ENCODE data around the gene SSH3.

SSH3 gene

DNA sequence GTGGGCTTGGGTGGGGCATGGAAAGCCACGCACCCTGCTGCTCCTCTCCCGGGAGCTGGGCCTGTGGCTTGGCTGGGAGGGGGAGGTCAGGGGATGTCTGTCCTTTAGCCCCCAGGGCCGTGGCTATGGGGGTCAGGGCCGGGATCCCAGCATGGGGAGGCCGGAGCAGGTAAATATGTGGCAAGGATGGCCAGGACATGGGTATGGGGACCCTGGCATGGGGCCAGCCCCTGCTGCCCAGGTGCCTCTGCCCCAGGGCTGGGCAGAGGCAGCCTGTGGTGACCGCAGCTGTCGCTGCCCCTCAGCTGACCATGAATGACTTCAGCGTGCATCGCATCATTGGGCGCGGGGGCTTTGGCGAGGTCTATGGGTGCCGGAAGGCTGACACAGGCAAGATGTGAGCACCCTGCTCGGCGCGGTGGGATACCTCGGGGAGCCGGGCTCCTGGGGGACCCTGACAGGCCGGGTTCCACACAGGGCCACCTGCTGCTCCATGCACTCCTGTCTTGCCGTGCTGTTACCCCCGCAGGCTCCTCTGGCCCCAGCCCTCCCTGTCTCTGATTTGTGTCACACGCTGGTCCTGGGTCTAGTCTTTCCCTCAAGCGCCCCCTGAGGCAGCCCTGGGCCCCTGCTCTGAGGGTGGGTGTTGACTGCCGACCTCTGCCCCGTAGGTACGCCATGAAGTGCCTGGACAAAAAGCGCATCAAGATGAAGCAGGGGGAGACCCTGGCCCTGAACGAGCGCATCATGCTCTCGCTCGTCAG lies 22.4 kb upstream of the SSH3 start:
- no peak for DNase-seq

DNA sequence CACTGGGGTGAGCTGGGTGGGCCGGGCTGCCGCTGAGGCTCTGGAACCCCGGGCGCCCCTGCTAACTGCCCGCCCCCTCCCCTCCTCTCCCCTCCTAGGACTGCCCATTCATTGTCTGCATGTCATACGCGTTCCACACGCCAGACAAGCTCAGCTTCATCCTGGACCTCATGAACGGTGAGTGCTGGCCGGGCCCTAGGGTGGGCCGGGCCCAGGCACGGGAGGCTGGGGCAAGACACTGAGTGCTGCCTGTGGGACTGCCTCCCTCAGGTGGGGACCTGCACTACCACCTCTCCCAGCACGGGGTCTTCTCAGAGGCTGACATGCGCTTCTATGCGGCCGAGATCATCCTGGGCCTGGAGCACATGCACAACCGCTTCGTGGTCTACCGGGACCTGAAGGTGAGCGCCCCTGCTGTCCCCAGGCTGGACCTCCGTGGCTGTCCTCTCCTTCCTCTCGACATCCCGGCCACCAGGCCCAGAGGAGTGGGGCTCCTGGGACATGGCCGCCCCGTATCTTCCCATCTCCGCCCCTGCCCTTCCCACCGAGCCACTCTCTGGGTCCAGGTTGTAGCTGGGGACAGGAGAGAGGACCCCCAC lies 21.7 kb upstream of the SSH3 start:
- no peak for DNase-seq

DNA sequence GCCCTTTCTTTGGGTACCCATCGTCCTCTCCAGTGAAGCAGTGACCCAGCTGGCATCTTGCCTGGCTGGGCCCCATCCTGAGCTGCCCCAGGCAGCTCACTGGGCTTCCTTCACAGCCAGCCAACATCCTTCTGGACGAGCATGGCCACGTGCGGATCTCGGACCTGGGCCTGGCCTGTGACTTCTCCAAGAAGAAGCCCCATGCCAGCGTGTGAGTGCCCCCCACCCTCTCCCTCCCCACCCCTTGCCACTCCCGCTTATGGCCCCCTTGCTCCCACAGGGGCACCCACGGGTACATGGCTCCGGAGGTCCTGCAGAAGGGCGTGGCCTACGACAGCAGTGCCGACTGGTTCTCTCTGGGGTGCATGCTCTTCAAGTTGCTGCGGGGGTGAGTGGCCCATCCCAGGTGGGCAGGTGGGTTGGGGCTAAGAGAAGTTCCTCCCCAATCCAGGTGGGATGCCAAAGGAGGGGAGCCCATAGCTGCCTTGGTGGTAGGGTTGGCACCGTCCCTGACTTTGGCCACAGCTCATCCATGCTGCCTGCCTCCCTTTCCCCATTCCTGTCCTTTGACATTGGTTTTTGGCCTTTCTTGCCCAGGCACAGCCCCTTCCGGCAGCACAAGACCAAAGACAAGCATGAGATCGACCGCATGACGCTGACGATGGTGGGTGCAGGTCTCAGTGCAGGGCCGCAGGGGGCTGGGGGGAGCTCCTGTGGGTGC lies 21.0 kb upstream of the SSH3 start:
- DNase-seq = no peak

DNA sequence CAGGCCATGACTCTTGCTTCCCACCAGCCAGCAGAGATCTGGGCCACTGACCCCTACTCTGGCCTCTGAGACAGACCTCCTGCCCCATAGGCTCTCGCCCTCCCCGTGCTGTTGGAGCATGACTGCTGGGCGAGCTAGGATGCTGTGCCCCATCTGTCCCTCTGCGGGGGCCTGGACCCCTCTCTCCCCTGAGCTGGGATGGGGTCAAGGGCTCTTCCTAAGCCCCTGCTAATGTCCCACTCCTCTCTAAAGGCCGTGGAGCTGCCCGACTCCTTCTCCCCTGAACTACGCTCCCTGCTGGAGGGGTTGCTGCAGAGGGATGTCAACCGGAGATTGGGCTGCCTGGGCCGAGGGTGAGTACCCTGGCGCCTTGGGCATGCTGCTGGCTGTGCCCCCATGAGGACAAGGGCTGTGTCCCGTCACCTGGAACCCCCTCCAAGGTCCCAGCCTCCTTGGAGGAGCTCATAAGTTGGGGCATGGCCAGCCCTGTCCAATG lies 20.4 kb upstream of the SSH3 start:
- DNase-seq = no peak

DNA sequence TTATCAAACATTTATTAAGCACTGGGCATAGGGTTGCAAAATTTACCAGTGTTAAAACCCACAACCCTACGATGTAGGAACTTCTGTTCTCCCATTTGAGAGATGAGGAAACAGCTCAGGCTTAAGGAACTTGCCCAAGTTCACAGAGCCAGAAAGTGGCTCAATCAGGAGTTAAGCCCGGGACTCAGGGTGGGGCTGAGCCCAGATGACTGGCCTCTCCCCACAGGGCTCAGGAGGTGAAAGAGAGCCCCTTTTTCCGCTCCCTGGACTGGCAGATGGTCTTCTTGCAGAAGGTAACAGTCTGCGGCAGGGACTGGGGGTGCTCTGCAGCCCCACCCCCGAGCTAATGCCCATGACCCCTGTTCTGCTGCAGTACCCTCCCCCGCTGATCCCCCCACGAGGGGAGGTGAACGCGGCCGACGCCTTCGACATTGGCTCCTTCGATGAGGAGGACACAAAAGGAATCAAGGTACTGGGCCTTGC lies 19.8 kb upstream of the SSH3 start:
- no peak for DNase-seq

DNA sequence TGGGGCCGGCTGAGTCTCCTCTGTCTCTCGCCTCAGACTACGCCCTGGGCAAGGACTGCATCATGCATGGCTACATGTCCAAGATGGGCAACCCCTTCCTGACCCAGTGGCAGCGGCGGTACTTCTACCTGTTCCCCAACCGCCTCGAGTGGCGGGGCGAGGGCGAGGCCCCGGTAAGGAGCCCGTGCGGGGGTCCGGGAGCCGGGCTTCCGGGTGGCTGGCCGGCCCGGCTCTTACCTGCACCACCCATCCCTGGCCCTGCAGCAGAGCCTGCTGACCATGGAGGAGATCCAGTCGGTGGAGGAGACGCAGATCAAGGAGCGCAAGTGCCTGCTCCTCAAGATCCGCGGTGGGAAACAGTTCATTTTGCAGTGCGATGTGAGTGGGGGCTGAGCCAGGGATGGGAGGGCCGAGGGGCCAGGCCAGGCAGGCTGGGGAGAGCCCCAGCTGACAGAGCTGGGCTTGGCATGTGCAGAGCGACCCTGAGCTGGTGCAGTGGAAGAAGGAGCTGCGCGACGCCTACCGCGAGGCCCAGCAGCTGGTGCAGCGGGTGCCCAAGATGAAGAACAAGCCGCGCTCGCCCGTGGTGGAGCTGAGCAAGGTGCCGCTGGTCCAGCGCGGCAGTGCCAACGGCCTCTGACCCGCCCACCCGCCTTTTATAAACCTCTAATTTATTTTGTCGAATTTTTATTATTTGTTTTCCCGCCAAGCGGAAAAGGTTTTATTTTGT lies 18.4 kb upstream of the SSH3 start:
- no peak for DNase-seq

DNA sequence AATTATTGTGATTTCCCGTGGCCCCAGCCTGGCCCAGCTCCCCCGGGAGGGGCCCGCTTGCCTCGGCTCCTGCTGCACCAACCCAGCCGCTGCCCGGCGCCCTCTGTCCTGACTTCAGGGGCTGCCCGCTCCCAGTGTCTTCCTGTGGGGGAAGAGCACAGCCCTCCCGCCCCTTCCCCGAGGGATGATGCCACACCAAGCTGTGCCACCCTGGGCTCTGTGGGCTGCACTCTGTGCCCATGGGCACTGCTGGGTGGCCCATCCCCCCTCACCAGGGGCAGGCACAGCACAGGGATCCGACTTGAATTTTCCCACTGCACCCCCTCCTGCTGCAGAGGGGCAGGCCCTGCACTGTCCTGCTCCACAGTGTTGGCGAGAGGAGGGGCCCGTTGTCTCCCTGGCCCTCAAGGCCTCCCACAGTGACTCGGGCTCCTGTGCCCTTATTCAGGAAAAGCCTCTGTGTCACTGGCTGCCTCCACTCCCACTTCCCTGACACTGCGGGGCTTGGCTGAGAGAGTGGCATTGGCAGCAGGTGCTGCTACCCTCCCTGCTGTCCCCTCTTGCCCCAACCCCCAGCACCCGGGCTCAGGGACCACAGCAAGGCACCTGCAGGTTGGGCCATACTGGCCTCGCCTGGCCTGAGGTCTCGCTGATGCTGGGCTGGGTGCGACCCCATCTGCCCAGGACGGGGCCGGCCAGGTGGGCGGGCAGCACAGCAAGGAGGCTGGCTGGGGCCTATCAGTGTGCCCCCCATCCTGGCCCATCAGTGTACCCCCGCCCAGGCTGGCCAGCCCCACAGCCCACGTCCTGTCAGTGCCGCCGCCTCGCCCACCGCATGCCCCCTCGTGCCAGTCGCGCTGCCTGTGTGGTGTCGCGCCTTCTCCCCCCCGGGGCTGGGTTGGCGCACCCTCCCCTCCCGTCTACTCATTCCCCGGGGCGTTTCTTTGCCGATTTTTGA lies 17.5 kb upstream of the SSH3 start:
- no peak for DNase-seq

DNA sequence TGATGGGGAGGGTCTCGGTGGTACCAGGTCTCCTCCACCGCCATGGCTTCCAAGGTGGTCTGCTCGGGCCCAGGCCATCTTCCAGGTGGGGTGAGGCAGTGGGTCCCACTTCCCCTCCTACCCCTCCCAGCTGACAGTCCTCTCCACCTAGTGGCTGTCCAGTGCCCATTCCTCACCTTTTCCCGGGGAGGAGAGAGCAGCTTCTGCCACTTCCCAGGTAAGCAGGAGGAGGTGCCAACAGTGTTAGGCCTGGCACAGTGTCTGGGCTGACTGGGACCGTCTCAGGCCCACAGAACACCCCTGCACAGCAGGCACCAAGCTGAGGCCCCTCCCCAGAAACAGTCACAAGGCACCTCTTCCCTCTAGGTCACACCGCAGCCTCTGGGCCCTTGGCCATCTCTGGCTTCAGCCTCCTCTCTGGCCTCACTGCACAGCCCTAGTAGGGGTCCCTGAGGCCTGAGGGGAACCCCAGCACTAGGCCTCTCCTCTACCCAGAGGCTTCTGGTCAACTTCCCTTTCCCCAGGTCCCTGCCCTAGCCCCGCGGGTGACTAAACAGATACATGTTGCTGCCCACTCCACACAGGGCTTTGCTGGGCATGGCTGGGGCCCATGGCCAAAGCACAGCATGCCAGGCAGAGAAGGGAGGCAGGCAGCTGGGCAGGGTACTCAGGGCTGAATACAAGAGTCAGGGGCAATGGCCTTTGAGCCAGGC lies 16.6 kb upstream of the SSH3 start:
- DNase-seq = no peak

DNA sequence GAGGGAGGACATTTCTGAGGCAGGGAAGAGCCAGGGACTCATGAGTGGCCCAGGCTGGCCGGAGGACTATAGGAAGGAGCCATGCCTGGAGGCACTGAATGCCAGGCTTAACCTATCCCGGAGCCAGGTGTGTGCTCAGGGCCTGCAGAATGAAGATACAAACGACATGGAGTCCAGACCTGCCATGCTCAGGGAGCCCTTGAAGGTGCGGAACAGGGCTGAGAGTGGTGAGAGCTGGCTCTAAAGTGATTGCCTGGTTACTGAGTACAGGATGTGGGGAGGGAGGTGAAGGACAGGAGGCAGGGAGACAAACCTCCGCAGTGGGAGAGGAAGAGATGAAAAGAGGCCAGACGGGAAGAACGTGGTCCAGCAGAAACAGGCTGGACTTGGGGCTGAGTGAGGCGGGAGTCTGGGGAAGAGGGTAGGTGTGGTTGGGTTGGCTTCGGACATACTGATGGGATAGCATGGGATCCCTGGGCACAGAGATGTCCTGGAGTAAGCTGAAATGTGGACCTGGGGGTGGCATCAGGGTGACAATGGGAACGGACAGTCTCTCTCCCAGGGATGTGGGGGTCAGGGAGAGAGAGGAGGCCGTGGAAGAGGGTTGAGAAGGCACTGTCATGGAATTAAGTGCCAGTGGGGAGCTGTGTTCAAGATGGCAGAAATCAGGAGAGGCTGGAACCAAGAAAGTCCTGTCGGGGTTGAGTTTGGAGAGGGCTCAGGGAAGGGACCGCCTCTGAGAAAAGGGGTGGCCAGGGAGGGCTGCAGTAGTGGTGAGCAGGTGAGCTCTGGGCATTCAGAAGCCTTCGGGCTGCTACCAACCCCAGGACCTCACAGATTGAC lies 15.8 kb upstream of the SSH3 start:
- DNase-seq = no peak

DNA sequence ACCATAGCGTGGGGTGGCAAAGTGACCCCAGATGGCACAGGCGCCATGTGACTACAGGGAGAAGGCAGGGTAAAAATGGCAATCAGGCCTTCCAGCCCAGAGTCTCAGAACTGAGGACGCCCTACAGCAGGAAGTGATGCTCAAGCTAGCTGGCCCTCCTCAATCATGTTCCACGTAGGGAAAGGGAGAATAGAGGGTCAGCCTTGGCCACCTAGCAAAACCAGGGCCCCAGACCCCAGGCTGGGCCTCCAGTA lies 15.2 kb upstream of the SSH3 start:
- DNase-seq = no peak

DNA sequence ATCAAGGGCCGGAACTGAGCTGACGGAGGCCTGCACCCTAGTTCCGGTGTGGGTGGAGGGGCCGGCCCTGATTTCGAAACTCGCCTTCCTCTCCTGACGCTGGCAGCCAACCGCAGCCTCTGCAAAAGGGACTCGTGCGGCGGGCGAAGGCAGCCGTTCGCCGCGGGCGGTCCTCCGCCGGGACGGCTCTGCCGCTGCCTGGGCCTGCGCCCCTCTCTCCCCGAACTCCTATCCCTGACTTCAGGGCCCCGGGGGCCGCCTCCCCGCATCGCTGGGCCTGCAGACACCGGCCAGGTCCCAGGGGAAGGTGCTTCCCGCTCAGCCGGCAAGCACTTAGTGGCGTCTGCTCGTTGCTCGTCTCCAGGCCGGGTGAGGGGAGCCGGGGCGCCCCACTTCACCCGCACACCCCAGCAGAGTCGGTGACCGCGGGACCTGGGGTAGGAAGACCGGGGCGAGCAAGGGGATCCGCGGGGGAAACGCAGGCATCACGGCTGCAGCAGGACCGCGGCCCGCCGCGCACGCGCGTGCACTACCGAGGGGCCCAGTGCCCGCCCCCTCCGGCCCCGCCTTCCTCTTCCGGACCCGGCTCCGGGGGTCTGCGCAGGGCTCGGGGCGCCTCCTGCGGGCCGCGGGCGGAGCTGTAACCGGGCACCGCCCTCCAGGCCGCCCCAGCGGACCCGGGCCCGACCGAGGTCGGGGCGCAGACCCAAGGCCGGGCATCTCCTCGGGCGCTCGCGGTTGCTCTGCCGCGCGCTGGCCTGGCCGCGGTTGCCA lies 14.7 kb upstream of the SSH3 start:
- peak; percentile 83 to 84 for DNase-seq

DNA sequence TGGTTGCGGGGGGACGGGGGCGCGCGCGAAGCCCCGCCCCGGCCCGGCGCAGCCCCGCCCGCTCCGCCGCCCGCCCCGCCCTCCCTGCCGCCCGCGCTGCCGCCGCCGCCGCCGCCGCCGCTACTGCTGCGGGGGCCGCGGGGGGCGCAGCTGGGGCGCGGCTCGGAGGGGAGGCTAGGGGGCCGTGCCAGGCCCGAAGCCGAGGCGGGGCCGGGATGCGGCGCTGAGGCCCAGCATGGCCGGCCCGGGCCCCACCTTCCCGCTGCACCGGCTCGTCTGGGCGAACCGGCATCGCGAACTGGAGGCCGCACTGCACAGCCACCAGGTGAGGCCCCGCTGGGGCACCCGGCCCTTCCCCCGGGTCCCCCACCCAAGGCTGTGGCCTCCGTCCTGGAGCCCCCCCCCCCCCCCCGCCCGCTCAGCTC lies 14.1 kb upstream of the SSH3 start, which contains the start of gene ANKRD13D:
Gene ANKRD13D (plus strand): TSS at position 78 of the 425 bp plus-strand sequence. CDS start 158 bp downstream, at position 236.
- no peak for DNase-seq

DNA sequence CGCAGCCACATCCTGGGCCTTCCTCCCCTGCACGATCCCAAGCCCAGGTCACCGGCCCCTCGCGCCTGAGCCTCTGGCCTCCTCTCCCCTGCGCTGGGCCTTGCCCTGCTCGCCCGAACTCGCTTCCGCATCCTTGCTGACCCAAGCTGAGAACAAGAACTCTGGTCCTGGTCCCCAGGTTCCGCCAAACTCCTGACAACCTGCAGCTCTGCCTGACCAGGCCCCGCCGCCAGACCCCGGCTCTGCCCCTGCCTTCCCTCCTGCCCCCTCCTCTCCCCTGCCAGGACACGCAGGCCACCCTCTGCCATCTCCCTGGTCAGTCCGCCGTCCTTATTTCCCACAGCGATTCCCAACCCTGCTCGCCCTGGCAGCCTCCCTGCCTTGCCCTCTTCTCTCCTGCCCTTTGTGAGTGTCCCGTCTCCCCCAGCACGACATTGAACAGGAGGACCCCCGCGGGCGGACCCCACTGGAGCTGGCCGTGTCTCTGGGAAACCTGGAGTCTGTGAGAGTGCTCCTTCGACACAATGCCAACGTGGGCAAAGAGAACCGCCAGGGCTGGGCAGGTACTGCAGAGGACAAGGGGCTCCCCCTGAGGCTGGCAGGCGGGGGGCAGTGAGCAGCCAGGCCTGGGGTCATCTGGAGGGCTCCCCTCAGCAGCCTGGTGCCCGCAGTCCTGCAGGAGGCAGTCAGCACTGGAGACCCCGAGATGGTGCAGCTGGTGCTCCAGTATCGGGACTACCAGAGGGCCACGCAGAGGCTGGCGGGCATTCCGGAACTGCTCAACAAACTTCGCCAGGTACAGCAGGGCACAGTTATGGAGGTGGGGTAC lies 13.5 kb upstream of the SSH3 start:
- no peak for DNase-seq

DNA sequence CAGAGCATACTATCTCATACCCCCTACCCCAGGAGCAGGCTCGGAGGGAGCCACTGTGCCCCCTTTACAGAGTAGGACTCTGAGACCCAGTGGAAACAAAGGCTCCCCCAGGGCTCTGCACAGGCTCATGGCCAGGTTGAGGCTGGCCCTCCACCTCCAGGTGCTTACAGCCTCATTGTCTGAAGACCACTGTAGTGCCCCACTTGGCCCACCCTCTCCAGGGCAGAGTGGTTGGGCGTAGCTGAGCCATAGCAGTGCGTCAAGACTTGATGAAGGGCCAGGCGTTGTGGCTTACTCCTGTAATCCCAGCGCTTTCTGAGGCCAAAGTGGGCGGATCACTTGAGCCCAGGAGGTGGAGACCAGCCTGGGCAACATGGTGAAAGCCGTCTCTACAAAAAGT lies 12.5 kb upstream of the SSH3 start:
- no peak for DNase-seq

DNA sequence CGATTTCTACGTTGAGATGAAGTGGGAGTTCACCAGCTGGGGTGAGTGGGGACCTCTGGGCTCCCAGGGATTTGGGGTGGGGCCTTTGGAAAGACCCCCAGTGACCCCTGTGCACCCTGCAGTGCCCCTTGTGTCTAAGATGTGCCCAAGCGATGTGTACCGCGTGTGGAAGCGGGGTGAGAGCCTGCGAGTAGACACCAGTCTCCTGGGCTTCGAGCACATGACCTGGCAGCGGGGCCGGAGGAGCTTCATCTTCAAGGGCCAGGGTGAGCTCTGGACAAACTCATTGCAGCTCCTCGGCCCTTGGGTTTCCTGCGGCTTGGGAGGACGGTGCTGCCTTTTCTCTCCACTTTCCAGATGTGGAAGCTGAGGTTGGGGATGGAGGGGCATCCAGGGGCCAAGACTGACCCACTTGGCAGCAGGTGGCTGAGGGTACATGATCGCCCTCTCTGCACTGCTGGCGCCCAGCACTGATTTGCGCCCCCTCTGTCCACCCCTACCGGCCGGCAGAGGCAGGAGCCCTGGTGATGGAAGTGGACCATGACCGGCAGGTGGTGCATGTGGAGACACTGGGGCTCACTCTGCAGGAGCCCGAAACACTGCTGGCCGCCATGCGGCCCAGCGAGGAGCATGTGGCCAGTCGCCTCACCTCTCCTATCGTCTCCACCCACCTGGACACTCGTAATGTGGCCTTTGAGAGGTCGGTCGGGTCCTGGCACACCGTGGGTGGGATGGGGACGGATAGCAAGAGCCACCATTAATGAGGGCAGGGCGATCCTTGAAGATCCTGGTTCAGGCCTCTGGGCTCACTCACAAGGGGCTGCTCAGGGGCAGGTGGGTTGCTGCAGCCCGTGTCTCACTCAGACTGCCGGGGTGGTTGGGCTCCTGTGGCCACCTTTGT lies 11.6 kb upstream of the SSH3 start:
- DNase-seq = no peak

DNA sequence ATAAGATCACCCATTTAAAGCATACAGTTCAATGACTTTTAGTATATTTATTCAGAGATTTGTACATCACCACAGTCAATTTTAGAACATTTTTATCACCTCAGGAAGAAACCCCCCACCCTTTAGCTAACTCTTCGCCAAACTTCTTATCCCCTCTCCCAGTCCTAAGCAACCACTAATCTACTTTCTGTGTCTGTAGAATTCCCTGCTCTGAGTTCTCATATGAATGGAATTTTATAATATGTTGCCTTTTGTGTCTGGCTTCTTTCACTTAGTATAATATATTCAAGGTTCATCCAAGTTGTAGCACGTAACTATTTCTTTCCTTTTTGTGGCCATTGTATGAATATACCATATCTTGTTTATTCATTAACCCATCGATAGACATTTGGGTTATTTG lies 10.7 kb upstream of the SSH3 start:
- DNase-seq = no peak

DNA sequence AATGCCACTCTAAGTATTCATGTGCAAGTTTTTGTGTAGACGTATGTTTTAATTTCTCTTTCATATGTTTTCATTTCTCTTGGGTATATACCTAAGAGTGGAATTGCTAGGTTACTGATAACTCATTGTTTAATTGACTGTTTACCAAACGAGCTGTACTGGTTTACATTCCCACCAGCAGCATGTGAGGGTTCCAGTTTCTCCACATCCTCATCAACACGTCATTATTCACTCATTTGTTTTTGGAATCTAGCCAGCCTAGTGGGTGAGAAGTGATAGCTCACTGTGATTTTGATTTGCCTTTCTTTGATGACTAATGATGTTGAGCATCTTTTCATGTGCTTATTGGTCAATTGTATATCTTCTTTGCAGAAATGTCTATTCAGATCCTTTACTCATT lies 10.2 kb upstream of the SSH3 start:
- no peak for DNase-seq

DNA sequence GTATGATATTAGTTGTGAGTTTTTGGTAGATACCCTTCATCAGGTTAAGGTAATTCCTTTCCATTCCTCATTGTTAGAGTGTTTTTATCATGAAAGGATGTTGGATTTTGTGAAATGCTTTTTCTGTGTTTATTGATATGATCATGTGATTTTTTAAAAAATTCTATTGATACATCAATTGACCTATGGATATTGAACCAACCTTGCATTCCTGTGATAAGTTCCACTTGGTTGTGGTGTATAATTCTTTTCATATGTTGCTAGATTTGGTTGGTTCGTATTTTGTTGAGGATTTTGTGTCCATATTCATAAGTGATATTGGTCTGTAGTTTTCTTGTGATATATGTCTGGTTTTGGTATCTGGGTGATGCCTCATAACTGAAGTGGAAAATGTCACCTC lies 7.5 kb upstream of the SSH3 start:
- no peak for DNase-seq
